HK-2 (cell line): ENCODE data around the gene PRSS21.

Experiments used
- DNase-seq: peaks from one replicate; pipeline ENCODE4 v3.0.0-alpha.2; 2018; ENCODE audit not compliant: unreplicated experiment

The PRSS21 gene

GRCh38 chr16:2843526-2843925, 26.5 kb downstream of the PRSS21 start:
- no peak for DNase-seq

GRCh38 chr16:2845116-2845515, 28.1 kb downstream of the PRSS21 start:
- no peak for DNase-seq

- DNase-seq = no peak
These were observed 29.7 kb downstream of the PRSS21 start for GRCh38 chr16:2846511-2847310.

- no peak for DNase-seq
These were observed 32.1 kb downstream of the PRSS21 start for GRCh38 chr16:2848933-2849725.

- no peak for DNase-seq
These were observed 35.1 kb downstream of the PRSS21 start for GRCh38 chr16:2852003-2852730.

GRCh38 chr16:2852731-2853507, 35.9 kb downstream of the PRSS21 start:
- DNase-seq = no peak

GRCh38 chr16:2853531-2854073, 36.6 kb downstream of the PRSS21 start:
- no peak for DNase-seq

GRCh38 chr16:2854700-2855309, 37.8 kb downstream of the PRSS21 start:
- DNase-seq = no peak

- no peak for DNase-seq
These were observed 38.5 kb downstream of the PRSS21 start for GRCh38 chr16:2855536-2855935.

GRCh38 chr16:2856061-2856670, 39.1 kb downstream of the PRSS21 start:
- no peak for DNase-seq

GRCh38 chr16:2856686-2857450, 39.8 kb downstream of the PRSS21 start:
- DNase-seq = no peak

- DNase-seq = no peak
These were observed 40.6 kb downstream of the PRSS21 start, which contains the start of gene PRSS22 for GRCh38 chr16:2857451-2858244. Gene PRSS22 (minus strand): TSS chr16:2858170. CDS start chr16:2858104, 66 bp downstream.

GRCh38 chr16:2858245-2859025, 41.4 kb downstream of the PRSS21 start:
- DNase-seq = no peak

GRCh38 chr16:2859686-2860265, 42.7 kb downstream of the PRSS21 start:
- DNase-seq = no peak

GRCh38 chr16:2860826-2861567, 44.0 kb downstream of the PRSS21 start:
- DNase-seq = no peak

- no peak for DNase-seq
These were observed 48.6 kb downstream of the PRSS21 start for GRCh38 chr16:2865651-2866050.

GRCh38 chr16:2866431-2866830, 49.4 kb downstream of the PRSS21 start:
- no peak for DNase-seq
